GM23248 (cell line): ENCODE measurements around the gene USF1. TPM values are rescaled to one million over a fixed set of nuclear protein-coding genes. Genes with fewer than 3 reads are reported as not detected.
A peak's percentile ranks its signal among the peaks of the same experiment; 100 is the strongest.

ENCODE experiments used
- DNase-seq: peaks from one replicate; pipeline ENCODE4 v3.0.0-alpha.2; 2015
- H2AFZ ChIP-seq: fragments of 200-600 bp; sonication (generic); 2 replicates; pipeline ENCODE4 v1.6.1; 2016; ENCODE audit warnings: antibody characterized with exemption
- H3F3A ChIP-seq: fragments of 200-600 bp; sonication (generic); 2 replicates; pipeline ENCODE4 v1.6.1; 2016; ENCODE audit warnings: mild to moderate bottlenecking, antibody characterized with exemption, mixed run types; ENCODE audit not compliant: insufficient read depth
- H3K27ac ChIP-seq: fragments of 200-600 bp; sonication (generic); 2 replicates; pipeline ENCODE4 v1.5.1; 2016; ENCODE audit warnings: mild to moderate bottlenecking
- H3K27me3 ChIP-seq: fragments of 200-600 bp; sonication (generic); replicated peaks from 2 replicates; pipeline ENCODE4 v1.6.1; 2016; ENCODE audit warnings: mild to moderate bottlenecking; ENCODE audit not compliant: insufficient read depth
- H3K36me3 ChIP-seq: fragments of 200-600 bp; sonication (generic); 2 replicates; pipeline ENCODE4 v1.6.1; 2016; ENCODE audit warnings: low read depth, mild to moderate bottlenecking
- H3K4me1 ChIP-seq: fragments of 200-600 bp; sonication (generic); 2 replicates; pipeline ENCODE4 v1.6.1; 2016; ENCODE audit warnings: mild to moderate bottlenecking; ENCODE audit not compliant: insufficient read depth
- H3K4me2 ChIP-seq: fragments of 200-600 bp; sonication (generic); one replicate; pipeline ENCODE4 v1.6.1; 2016; ENCODE audit warnings: mild to moderate bottlenecking; ENCODE audit not compliant: unreplicated experiment
- H3K4me3 ChIP-seq: fragments of 200-600 bp; sonication (generic); 2 replicates; pipeline ENCODE4 v1.5.1; 2016; ENCODE audit warnings: mild to moderate bottlenecking
- H3K79me2 ChIP-seq: fragments of 200-600 bp; sonication (generic); 2 replicates; pipeline ENCODE4 v1.6.1; 2016; ENCODE audit warnings: mild to moderate bottlenecking; ENCODE audit not compliant: insufficient read depth
- H3K9ac ChIP-seq: fragments of 200-600 bp; sonication (generic); 2 replicates; pipeline ENCODE4 v1.6.1; 2016; ENCODE audit warnings: mild to moderate bottlenecking
- H3K9me2 ChIP-seq: fragments of 200-600 bp; sonication (generic); 2 replicates; pipeline ENCODE4 v1.6.1; 2016; ENCODE audit warnings: mixed run types, mild to moderate bottlenecking, moderate library complexity; ENCODE audit not compliant: insufficient read depth
- H3K9me3 ChIP-seq: fragments of 200-600 bp; sonication (generic); one replicate; pipeline ENCODE4 v1.6.1; 2017; ENCODE audit warnings: low read depth
- H4K20me1 ChIP-seq: fragments of 200-600 bp; sonication (generic); 2 replicates; pipeline ENCODE4 v1.6.0; 2016; ENCODE audit not compliant: insufficient read depth
- EZH2 ChIP-seq: fragments of 200-600 bp; sonication (generic); IDR thresholded peaks from 2 replicates; pipeline ENCODE4 v1.6.1; 2018; ENCODE audit warnings: antibody characterized with exemption, mild to moderate bottlenecking; ENCODE audit not compliant: insufficient read depth, poor library complexity, severe bottlenecking
- EZH2phosphoT487 ChIP-seq: fragments of 200-600 bp; sonication (generic); IDR thresholded peaks from 2 replicates; pipeline ENCODE4 v1.6.1; 2018; ENCODE audit warnings: antibody characterized with exemption, moderate library complexity, mild to moderate bottlenecking, low read depth; ENCODE audit not compliant: insufficient read depth
- WGBS, 2 experiments: methylation state at CpG; one replicate each; pipeline ENCODE4 v1.1.6; 2015 to 2017; ENCODE audit warnings: low lambda C conversion rate in 2 of 2, low coverage in 1 of 2; ENCODE audit errors: missing lambda C conversion rate in 2 of 2; 5-methylcytosine and 5-hydroxymethylcytosine counted together
- in situ Hi-C: fragments of 300-500 bp; cut with MboI; formaldehyde crosslinking; loops from 2 replicates; pipeline ENCODE4 v1.15.0; 2020
- polyA plus RNA-seq: library from polyadenylated mRNA; unstranded; fragments of >200 nt; fragmentation: Nextera tagmentation; extraction: Ambion mirVana; gene quantifications from 2 replicates; pipeline ENCODE4 v1.2.1, GENCODE V29; 2016
- total RNA-seq: library from RNA; depleted of rRNA; stranded (reverse); fragments of >200 nt; shearing (Covaris generic); gene quantifications from 2 replicates; pipeline ENCODE4 v1.2.3, GENCODE V29; 2014; rRNA removed

USF1 gene, protein sequence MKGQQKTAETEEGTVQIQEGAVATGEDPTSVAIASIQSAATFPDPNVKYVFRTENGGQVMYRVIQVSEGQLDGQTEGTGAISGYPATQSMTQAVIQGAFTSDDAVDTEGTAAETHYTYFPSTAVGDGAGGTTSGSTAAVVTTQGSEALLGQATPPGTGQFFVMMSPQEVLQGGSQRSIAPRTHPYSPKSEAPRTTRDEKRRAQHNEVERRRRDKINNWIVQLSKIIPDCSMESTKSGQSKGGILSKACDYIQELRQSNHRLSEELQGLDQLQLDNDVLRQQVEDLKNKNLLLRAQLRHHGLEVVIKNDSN
- total RNA-seq: 53.2 and 68.4 TPM in 2 replicates
- 12.2 and 17.1 TPM in 2 replicates for polyA plus RNA-seq

DNA sequence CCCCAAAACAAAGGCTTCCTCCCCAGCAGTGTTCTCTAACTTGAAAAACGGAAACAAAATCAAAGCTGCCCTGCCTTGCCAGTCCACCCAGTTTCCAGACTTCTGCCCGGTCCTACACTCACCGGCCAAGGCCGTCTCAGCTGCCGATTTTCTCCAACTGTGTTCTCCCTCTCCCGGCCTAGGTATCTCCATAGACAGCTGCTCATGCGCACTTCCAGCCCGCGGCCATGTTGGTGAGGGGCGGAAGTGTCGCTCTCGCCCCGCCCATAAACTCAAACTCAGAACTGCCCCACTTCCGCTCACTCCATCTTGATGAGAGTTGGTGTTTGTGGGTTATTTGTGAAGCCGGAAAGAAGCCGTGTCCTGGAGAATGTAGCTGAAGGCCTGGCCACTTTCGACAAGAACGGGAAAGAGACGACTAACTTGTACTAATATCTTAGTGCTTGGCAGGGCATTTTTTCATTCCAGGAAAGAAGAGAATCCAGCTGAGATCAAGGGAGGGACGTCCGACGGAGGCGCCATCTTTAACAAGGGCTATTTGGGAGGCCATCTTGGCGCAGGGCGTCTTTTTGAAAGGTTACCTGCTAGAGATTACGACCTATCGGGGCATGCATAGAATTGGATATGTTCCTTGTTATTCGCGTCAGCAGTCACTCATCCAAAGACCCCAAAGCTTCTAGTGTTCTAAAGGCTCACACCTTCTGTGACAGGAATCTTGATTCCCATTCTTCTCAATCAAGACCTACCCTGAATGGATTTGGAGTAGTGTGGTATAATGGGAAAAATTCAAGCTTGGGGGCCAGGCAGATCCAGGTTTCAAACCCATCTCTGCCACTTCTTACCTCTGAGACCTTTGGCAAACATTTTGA lies at the start of gene USF1:
TSS of gene USF1 (minus strand) at position 242 of the 869 bp plus-strand sequence. CDS start 2,702 bp downstream, outside the sequence.
- in situ Hi-C loops: loop anchor here (5.0 kb wide), 1 partner anchor 51 kb away; the partner anchor contains the start of gene KLHDC9
- Histone ChIP-seq H3K27ac (peak within 1 kb of the TSS; percentile 93), H3K9me2 (no peaks in the 10 kb centered on the region), H2AFZ (peak within 1 kb of the TSS; percentile 91), H3K36me3 (0 out of 2 replicates have a peak, but pooled peaks cover 3% of the 10 kb centered on the region), H3K4me1 (peaks cover 12% of the 10 kb centered on the region), H3K27me3 (no peaks in the 10 kb centered on the region), H3K9ac (peak within 1 kb of the TSS; percentile 92), H3K79me2 (peaks cover 35% of the 10 kb centered on the region), H3K4me2 (peak within 1 kb of the TSS; percentile 83), H3F3A (peaks cover 16% of the 10 kb centered on the region; the same call in 1 of the 2 replicates), H3K9me3 (no peaks in the 10 kb centered on the region), H3K4me3 (peak within 1 kb of the TSS; percentile 91), H4K20me1 (no peaks in the 10 kb centered on the region)
- DNase-seq: peak; percentile 98
- no peak for TF ChIP-seq EZH2
- no peak for TF ChIP-seq EZH2phosphoT487
- 1% methylated on average over 28 to 29 of the region's 29 CpGs for WGBS, 2 experiments

DNA sequence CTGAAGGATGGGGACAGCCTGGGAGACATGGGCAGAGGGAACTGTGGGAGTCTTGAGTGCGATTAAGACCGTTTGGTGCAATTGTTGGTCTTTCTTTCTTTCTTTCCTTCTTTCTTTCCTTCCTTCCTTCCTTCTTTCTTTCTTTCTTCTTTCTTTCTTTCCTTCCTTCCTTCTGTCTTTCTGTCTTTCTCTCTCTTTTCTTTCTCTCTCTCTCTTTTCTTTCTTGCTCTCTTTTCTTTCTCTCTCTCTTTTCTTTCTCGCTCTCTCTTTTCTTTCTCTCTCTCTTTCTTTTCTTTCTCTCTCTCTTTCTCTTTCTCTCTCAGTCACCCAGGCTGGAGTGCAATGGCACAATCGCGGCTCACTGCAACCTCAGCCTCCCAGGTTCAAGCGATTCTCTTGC lies 49.5 kb upstream of the USF1 start:
- H2AFZ ChIP-seq: no peak overlapping the region
- no peaks in the 10 kb centered on the region for H3K79me2 ChIP-seq
- no peak for DNase-seq
- H3K27me3 ChIP-seq: no peaks in the 10 kb centered on the region
- no peaks in the 10 kb centered on the region for H3K36me3 ChIP-seq
- no peaks in the 10 kb centered on the region for H3K9me2 ChIP-seq
- no peak overlapping the region for H3K27ac ChIP-seq
- H3K9ac ChIP-seq: no peak overlapping the region
- H3F3A ChIP-seq: peaks cover 23% of the 10 kb centered on the region; the same call in 1 of the 2 replicates
- H4K20me1 ChIP-seq: no peaks in the 10 kb centered on the region
- no peaks in the 10 kb centered on the region for H3K9me3 ChIP-seq
- no peak overlapping the region for H3K4me2 ChIP-seq
- H3K4me3 ChIP-seq: no peak overlapping the region
- TF ChIP-seq EZH2phosphoT487: no peak
- TF ChIP-seq EZH2: no peak
- in situ Hi-C loops: loop anchor here (5.0 to 10.0 kb wide), 2 partner anchors 48 to 100 kb away; partner anchors contain the start of gene USF1
- peaks cover 34% of the 10 kb centered on the region for H3K4me1 ChIP-seq
- 97 to 98% methylated on average over 6 of the region's 6 CpGs for WGBS, 2 experiments

DNA sequence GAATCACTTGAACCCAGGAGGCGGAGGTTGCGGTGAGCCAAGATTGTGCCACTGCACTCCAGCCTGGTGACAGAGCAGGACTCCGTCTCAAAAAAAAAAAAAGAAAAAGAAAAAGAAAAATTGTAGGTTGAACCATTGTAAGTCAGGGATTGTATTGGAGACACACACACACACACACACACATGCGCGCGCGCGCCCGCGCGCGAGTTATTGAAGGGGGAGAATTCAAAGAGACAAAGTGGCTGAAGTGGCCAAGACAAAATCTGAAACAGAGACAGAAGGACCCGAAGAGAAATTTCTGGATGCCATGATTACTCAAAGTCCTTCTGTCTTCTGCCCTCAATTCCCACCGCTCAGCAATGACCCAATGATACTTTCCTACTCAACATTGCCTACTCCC lies 48.7 kb upstream of the USF1 start:
- Histone ChIP-seq H3K36me3 (no peaks in the 10 kb centered on the region), H2AFZ (no peak overlapping the region), H3K9me3 (no peaks in the 10 kb centered on the region), H3K27ac (no peak overlapping the region), H3K4me3 (no peak overlapping the region), H3K9ac (no peak overlapping the region), H3K27me3 (no peaks in the 10 kb centered on the region), H4K20me1 (no peaks in the 10 kb centered on the region), H3K4me1 (peaks cover 34% of the 10 kb centered on the region), H3K79me2 (no peaks in the 10 kb centered on the region), H3K4me2 (no peak overlapping the region), H3K9me2 (no peaks in the 10 kb centered on the region), H3F3A (peaks cover 15% of the 10 kb centered on the region; the same call in 1 of the 2 replicates)
- in situ Hi-C loops: loop anchor here (10.0 kb wide), 1 partner anchor 100 kb away; no protein-coding TSS in a partner anchor
- no peak for TF ChIP-seq EZH2phosphoT487
- TF ChIP-seq EZH2: no peak
- 94 to 95% methylated on average over 14 of the region's 14 CpGs for WGBS, 2 experiments
- no peak for DNase-seq

DNA sequence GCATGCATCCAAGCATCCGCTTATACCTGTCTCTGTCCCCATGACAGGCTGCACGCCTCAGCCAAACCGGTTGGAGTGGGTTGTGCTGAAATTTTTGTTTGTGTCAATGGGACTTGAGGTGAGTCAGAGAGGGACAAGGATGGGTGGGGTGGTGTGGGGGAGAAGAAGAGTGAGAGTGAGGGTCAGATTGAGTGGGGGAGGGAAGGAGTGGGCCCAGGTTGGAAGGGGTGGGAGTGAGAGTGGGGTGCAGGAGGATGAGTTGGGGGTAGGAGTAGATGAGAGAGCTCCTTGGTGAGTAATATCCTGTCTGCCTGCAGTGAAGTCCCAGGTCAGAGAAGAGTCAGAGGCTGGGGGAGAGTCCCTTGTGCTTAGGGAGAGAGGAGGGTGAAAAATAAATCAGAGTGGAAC lies 46.8 kb upstream of the USF1 start:
- Histone ChIP-seq H3K4me1 (peaks cover 44% of the 10 kb centered on the region), H3K9ac (no peak overlapping the region), H3K36me3 (no peaks in the 10 kb centered on the region), H3K79me2 (no peaks in the 10 kb centered on the region), H3K4me2 (peak overlapping the region; percentile 19), H3K27ac (no peak overlapping the region), H3K9me3 (no peaks in the 10 kb centered on the region), H2AFZ (no peak overlapping the region), H3K4me3 (no peak overlapping the region), H3F3A (0 out of 2 replicates have a peak, but pooled peaks cover 14% of the 10 kb centered on the region), H3K9me2 (no peaks in the 10 kb centered on the region), H3K27me3 (no peaks in the 10 kb centered on the region), H4K20me1 (no peaks in the 10 kb centered on the region)
- DNase-seq: peak; percentile 61
- TF ChIP-seq EZH2 (no peak), EZH2phosphoT487 (no peak)
- 89 to 91% methylated on average over 3 of the region's 3 CpGs for WGBS, 2 experiments
- in situ Hi-C loops: loop anchor here (10.0 kb wide), 1 partner anchor 98 kb away; no protein-coding TSS in a partner anchor
